HG03175 (cell line): ENCODE measurements around the gene CD55.
"Not testable (repeated sequence)": the region's sequence is repeated elsewhere in the genome, so short reads cannot be mapped to it uniquely, and the experiment has no call there.

Experiments
- ATAC-seq: cut with Tn5 transposase; IDR thresholded peaks from one replicate; pipeline ENCODE4 v1.9.1; 2021; ENCODE audit warnings: mild to moderate bottlenecking, moderate library complexity; ENCODE audit not compliant: unreplicated experiment

CD55 gene

DNA sequence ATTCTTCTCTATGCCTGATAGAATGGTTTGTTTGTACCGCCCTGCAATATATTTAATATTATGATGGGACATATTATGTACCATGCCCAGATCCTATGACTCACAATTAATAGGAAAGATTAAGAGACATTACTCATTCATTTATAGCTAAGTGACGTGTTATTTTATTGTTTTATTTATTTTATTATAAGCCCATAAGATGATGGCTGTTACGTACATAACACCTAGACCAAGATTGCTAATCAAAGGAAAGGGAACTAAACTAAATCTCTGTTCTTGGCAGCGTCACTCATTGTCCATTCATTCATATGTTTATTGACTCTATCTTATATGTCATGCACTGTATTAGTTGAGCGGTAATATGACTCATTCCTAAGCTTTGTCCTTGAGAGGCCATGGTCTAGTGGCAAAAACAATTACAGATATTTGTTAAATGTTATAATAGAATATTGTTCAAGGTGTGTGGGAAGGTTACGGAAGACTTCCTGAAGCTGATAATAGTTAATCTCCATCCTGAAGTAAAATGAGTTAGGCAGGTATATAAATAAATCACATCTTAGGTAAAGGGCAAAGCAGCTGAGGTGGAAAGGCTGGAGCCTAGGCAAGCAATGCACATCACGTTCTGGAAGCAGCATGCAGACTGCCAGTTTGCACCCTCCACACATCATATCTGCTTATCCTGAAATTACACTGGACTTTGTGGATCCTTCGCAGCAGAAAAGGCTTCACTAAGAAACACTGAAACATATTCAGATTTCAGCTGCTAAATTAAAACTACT is 16.6 kb upstream of the CD55 start:
- ATAC-seq, result no peak

DNA sequence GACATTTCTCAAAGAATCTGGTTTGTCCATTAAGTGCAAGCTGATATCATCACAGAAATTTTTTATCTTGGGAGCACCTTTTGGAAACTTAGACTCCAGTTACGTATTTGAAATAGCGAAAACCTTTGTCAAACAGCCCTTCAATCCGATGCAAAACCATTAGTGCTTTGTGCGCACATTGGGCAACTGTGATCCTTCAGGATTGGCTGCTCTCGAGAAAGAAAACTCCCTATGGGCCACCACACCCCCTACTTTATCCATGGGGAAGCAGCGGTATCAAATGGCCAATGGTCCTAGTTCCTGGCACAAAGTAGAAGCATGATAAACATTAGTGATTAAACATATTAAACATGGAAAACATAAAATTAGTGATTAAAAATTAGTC is 16.0 kb upstream of the CD55 start:
- no peak for ATAC-seq

DNA sequence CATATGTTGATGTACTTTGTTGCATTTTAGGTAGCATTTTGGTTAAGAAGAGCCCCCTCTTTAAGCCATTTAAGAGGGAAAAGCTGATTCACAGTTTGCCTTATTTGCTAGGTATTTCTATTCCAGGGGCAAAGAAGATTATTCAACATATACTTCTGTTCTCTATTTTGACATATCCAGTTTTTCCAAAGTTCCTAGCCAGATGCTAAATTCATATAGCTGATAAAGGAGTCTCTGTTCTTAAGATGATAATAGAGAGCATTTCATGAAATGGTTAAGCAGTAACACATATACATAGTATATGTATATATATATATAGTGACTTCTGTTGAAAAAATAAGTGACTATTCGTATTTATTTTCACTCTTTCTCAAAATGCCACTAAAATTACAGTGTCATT is 15.5 kb upstream of the CD55 start:
- no peak for ATAC-seq

DNA sequence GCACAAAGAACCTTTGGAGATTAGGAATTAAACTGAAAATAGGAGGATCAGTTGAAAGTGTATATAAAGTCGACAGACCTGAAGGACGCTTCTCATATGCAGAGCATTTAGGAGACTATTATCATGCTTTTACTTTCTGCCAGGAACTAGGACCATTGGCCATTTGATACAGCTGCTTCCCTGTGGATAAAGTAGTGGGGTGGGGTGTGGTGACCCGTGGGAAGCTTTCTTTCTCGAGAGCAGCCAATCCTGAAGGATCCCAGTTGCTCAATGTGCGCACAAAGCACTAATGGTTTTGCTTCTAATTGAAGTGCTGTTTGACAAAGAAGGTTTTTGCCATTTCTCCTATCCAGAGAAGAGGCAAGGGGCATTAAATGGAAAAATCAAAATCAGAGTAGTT is 14.9 kb upstream of the CD55 start:
- no peak for ATAC-seq

DNA sequence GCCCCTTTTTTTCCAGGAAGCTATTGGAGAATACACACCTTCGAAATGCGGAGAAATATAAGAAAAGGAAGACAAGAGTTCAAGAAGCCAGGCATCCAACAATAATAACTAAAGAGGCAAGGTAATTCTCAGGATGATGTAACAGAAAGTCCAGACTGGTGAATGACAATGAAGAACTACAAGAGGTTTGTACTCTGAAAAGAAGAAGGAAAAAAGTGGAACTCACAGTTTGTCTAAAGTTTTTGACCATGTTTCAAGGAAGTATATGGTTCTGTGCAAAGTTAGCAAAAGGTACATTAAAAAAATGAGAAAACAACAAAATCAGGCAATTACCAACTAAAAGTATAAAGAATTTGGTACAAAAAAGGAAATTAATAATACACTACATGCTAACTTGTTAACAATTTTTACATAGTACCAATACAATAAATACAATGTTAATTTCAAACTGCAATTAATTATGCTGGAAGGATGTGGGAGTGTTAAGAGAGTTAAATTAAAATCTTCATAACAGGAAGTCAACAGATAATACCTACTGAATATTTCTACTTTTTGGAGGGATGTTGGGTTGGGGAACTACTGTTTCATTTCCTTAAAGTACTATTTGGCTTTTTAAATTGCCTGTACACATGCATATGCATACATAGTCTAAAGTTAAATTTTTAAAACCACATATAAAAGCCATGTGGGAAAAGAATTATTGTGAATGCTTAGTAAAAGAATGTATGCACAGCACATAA is 12.9 kb upstream of the CD55 start:
- no peak for ATAC-seq

DNA sequence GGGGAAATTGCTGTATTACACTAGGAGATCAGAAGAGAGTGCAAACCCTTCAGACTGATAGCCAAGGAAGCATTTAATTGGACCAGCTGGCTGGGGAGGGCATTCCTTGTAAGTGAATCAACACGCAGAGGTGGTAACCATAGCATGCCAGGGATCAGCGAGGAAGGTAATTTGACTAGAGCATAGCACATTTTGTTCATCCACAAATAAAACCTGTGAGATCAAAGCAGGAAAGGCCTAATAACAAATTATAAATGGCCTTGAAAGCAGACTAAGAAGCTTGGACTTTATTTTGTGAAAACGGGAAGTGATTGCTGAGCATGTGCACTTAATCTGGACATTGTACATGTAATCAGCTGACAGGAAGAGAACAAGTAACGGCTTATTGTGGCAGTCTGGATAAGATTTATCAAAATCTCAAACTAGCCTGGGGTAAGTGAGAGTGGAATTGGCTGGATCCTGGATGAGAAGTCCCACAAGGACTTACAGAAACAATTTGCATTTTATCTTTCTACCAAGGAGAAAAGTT is 11.7 kb upstream of the CD55 start:
- ATAC-seq, result peak; percentile 59

DNA sequence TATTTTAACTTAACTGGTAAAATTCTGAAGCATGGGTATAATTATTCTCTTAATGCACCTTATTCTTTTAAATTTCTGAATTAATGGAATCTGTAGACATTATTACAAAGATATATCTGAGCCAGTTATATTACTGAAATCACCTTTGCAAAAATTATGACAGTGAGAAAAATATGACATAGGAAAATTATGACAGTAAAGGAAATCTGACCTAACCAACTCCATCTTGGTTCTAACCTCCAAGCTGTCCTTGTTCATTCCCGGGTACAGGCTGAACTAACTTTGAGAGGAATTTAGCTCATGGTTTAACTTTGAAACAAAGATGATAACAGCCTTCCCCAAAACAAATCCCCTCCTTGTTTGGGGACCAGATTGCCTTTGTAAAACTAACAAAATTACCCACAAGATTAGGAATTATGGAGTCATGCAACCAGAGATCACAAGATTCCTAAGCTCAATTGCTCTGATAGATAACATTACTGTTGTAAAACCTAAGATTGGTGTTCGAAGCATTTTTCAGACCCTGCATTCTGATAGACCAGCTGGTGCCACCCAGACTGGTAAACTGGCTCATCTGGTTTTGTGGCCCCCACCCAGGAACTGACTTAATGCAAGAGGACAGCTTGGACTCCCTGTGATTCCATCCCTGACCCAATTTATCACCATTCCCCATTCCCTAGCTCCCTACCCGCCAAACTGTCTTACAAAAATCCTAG is 9.4 kb upstream of the CD55 start:
- no peak for ATAC-seq

DNA sequence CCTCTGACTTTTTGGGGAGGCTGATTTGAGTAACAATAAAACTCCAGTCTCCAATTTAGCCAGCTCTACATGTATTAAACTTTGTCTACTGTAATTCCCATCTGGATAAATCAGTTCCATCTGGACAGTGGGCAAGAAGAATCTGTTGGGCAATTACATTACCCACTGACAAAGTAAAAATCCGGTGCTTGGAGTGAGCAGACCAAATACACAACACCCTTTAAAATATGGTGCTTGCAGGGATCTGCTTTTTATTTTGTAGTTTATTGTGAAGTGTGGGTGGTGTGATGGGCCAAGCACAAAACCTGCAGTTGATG is 8.9 kb upstream of the CD55 start:
- no peak for ATAC-seq

DNA sequence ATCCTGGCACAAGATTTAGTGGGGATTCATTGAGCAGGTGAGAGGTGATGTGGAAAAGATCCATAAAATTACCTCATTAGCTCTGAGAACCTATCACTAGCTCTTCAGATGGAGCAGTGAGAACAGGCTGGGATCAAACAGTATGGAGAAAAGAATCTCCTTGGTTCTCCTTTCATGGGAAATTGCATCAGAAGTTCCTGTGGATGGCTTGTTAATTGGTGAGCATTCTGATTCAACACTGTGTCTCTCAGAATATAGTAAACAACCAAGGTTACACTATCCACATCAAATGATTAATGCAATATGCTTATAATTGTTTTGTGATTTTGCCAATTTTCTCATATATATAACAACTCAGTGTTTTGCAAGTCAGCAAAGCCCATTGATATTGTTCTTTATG is 8.3 kb upstream of the CD55 start:
- no peak for ATAC-seq

DNA sequence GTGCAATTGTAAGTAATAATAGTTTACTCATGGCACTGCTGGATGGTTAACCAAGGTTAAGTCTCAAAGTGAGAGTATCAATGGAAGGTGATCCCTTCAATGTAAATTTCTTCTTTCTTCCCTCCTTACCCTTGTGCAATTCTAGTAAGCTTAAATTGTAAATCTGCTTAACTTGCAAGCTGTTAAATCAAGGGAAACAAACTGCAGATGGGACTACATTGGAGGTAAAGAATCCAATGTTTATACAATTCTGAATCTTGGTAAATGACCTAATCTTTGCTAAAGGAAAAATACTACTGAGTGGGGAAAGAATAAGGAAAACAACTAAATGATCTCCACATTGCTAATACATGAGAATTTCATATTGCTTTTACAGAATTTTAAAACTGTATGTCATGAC is 6.7 kb upstream of the CD55 start:
- ATAC-seq, result no peak

DNA sequence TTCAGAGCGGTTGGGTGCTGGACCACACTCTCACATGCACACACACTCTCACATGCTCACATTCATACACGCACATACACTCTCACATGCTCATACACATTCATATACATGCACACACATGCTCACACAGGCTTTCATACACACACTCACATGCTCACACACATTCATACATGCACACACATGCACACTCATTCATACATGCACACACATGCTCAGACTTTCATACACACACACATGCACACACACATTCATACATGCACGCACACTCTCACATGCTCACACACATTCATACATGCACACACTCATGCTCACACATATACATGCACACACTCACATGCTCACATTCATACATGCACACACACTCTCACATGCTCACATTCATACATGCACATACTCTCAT is 6.0 kb upstream of the CD55 start:
- no peak for ATAC-seq

DNA sequence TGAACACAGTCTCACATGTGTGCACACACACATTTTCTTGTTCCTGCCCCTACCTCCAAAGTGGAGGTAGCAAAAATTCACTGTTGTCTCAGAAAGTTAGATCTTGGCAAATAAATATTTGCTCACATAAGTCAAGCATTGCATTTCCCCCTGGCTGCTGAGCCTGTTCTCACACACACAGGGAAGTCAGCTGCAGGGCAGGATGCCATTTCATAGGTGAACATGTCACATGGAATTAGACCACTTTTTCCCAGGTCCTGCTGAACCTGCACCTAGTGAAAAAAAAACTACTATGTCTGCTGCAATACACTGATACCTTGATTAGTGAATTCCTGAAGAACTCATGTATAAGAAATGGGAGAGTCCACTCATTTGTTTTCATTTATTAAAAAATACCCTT is 5.3 kb upstream of the CD55 start:
- ATAC-seq, result no peak

DNA sequence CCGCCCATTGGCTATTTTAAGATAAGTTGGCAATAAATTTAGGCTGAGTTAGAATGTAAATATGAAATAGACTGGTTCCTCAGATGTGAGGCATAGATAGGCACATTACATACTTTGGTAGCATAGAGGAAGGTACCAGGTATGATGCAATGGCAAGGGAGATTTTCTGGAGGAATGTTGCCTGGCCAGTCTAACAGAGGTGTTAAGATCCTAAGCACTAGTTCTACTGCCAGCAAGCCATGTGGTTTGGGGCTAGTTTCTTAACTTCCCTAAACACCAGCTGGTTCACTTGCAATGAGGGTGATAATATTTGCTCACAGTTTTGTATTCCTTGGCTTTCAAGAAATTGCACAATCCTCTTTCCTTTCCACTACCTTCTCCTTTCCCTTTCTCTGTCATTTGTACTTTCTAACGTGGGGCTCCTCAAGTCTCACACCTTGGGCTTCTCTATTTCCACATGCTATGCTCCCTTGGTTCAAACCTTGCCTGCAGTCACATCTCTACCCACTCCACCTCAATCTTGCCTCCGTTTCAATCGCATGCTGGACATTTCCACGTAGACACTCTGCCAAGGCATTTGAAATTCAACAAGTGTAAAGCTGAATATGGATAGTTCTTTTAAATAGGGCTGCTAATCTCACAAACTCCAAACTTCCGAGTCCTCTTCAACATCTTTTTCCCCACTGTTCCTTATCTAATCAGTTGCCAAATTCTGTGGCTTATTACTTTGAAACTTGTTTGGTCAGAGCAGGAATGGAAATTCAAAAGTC is 4.7 kb upstream of the CD55 start:
- ATAC-seq, result no peak

DNA sequence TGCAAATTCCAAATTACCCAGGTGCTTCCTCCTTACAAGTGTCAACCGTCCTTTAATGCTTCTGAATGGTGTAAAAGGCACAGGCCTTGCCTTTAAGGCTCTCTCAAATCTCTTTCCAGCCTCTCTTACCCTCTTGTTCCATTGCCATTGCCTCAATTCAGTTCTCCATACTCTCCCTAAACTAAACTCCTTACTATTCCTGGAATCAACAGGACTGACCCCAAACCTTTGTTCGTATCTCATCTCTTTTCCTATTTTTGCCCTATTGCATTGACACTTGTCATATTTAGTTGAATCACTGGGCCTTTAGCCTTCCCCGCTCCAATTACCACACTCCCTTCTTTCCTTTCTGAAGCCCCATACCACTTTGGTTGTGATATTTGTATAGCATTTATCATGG is 3.9 kb upstream of the CD55 start:
- no peak for ATAC-seq

DNA sequence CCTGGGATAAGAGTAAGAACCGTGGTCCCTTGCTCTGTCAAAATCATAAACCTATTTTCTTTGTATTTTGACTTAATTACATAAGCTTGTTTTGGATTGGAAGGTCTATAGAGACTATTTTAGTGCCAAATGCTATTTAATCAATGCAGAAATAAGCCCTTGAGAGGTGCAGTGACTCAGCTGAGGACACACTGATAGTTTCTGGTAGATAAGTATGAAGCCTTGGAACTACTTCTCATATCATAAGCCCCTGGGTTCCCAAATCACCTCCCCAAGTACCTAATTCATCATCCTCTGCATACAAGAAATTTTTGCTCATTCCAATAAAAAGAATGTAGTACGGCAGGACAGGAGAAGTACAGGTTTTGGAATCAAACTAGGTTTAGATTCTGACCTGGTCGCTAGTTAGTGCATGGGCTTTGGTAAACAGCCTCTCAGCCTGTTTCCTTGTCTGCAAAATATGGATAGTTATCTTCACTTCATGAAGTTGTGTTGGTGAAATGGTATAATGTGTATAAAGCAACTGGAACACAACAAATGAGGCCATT is 3.3 kb upstream of the CD55 start:
- no peak for ATAC-seq

DNA sequence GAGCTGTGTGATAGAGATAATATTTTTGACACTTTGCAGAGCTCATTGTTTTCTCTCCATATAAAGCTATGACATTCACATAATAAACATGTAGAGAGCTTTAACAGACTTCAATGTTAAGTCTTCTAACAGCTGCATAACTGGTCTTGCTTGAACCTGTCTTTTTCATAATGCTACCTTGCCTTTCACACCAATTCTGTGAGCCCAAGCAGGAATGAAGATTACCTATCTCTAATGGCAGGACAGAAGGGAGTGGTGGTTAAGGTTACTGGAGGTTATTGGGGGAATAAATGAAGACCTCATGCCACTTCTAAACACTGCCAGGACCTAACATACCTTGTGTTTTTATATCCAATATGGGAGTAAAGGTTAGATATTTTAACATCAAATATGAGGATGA is 2.3 kb upstream of the CD55 start:
- no peak for ATAC-seq

DNA sequence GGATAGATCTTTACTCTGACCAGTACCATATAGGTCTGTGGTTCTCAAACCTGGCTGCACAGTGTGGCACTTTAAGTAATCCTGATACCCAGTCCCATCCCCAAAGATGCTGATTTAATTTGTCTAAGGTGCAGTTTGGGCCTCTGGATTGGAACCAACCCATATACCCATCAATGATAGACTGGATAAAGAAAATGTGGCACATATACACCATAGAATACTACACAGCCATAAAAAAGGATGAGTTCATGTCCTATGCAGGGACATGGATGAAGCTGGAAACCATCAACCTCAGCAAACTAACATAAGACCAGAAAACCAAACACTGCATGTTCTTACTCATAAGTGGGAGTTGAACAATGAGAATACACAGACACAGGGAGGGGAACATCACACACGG is 1.4 kb upstream of the CD55 start:
- not testable (repeated sequence) for ATAC-seq

DNA sequence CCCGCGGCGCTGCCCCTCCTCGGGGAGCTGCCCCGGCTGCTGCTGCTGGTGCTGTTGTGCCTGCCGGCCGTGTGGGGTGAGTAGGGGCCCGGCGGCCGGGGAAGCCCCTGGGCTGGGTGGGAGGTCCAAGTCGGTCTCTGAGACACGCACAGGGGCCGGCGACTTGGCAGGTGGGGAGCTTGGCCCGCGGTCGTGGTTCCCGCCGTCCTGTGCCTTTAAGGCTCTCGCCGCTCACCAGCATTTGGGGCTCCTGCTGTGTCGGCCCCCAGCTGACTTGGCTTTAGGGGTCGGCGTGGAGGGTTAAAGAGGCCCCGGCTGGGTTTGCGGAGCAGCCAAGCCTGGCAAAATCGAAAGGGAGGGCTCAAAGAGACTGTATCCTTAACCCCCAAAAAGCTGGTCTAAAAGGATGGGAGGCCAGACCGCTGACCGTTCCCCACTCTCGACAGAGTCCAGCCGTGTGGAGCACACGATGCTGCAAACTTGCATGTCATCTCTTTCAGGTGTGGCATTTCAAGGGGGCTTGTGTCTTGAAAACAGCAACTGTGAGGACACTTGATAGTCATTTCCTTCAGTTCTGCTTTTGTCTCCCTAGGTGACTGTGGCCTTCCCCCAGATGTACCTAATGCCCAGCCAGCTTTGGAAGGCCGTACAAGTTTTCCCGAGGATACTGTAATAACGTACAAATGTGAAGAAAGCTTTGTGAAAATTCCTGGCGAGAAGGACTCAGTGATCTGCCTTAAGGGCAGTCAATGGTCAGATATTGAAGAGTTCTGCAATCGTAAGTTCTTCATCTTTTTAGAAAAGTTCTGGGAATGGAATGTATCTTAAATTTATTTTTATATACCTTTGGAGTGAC is 540 bp downstream of the CD55 start:
- ATAC-seq, result peak; percentile 30

DNA sequence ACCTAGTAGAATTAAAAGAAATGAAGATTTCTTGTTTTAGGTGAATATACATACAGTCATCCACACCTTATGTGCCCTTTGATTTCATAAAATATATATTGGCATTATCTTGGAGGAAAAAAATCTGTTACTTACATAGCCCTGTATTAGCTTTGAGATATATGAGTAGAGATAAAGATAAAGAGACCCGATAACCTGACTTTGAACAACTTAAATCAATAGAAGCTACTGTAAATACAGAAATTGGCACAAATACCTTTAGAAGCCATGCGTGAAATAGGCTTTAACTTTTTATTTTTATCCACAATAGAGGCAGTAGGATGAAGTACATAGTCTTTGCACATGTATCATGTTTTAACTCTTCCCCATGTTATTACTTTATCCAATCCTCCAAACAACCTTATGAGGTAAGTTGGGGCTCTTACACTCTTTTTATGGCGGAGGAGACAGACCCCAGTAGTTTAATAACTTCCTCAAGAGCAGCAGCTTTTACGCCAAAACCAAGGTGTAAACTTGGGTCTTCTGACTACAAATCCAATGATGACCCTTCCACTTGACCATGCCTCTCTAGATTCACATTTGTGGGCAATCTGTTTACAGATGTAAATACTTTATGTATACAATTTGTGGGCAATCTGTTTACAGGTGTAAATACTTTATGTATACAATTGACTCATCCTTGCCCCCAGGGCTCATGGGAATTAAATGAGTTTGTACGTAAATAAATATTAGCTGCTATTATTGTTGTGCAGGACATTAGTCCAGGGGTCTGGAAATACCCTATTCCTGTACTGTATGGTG is 2.1 kb downstream of the CD55 start:
- no peak for ATAC-seq
